ENCODE measurements around the gene NDUFS4.
A peak's percentile ranks its signal among the peaks of the same experiment; 100 is the strongest.
"Not testable (repeated sequence)": the region's sequence is repeated elsewhere in the genome, so short reads cannot be mapped to it uniquely, and the experiment has no call there.

NDUFS4 gene

DNA sequence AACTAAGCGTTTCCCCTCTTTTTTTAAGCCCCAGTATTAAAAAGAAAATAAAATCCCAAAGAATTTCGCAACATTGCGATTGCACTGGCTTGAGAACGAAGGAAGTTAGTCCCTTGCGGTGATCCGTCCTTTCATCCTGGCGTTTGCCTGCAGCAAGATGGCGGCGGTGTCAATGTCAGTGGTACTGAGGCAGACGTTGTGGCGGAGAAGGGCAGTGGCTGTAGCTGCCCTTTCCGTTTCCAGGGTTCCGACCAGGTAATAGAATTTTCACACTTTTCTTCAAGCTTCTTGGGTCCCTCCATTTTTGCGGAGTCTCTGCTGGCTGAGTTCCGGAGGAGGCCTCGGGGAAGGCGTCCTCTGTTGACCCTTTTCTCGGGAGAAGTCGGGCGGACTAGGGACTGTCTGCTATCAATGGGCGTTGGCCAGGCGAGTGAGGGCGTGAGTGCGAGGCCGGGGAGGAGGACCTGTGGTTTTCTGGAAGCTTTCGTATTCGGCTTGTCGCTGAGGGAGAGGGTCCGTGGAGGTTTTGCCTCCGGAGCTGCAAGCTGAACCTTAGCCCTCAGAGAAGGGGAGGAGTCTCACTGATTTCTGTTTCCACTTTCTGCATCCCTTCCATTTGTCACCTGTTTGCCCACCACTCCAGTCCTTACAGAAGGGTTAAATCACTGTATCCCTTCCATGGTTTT lies at the start of gene NDUFS4:
Gene NDUFS4 (plus strand): TSS at position 134 of the 686 bp plus-strand sequence. CDS start 24 bp downstream, at position 158.
- DNase-seq (ENCODE audit: low read depth, low spot score), result peak; percentile 47

GRCh38 chr5:53512539-53512938 lies 47.9 kb upstream of the NDUFS4 start:
- no peak for DNase-seq (ENCODE audit: low read depth, low spot score)

- DNase-seq (ENCODE audit: low read depth, low spot score), result no peak
Measured at GRCh38 chr5:53515988-53516387, 44.5 kb upstream of the NDUFS4 start.

DNA sequence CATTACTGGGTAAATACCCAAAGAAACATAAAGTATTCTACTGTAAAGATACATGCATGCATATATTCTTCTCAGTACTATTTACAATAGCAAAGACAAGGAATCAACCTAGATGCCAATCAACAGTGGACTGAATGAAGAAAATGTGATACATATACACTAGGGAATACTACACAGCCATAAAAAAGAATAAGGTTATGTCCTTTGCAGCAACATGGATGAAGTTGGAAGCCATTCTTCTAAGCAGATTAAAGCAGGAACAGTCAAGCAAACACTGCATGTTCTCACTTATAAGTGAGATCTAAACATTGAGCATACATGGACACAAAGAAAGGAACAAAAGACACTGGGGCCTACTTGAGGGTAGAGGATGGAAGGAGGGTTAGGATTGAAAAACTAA lies 39.6 kb upstream of the NDUFS4 start:
- no peak for DNase-seq (ENCODE audit: low read depth, low spot score)

DNA sequence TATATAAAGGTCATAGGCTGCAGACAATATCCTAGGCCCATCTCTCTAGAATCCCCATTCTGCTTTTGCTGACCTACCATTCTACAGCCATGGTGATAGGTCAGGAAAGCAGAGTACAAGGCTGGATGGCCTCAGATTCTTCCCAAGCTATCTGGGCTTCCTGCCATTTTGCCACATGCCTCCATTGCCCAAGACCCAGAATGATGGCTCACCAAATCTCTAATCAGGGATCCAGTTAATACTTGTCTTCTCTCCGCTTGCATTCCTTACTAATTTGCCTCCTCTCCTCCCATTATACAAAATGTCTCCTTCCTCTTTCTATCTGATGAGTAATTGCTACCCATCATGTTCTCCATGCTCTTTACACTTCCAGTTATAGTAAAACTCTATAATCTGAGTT lies 22.7 kb upstream of the NDUFS4 start:
- no peak for DNase-seq (ENCODE audit: low read depth, low spot score)

GRCh38 chr5:53540739-53541138 lies 19.7 kb upstream of the NDUFS4 start:
- not testable (repeated sequence) for DNase-seq (ENCODE audit: low read depth, low spot score)

DNA sequence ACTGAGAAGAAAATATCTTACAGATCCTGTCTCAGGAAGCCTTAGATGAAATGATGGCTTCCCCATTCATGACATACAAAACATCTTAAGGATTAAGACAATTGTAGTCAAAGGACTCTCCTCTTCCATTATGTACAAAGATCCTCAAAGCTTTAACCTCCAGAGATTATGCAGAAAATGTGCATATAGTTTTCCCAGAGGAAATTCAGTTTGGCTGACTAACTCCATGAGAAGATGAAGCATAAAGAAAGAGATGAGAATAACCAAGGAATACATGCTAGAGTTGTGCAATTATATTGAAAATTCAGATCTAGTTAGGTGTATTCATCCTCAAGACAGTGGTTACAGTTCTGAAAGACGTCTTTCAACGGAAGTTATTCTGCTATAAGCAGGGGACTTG lies 18.6 kb upstream of the NDUFS4 start:
- DNase-seq (ENCODE audit: low read depth, low spot score), result no peak

DNA sequence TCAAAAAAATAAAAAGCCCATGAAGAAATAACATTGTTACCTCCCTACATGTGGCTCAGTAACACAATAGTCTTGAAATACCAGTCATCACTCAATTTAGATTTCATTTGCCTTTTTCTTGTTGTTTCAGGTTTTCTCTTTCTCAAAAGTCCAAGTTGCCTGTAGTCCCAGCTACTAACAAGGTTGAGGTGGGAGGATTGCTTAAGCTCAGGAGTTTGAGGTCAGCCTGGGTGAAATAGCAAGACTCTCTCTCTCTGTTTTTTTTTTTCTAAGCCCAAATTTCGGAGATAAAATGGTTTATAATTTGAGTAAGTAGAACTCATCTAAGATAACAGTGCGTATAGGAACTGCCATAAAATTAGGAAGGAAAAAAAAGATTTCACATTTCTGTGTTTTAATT lies 17.5 kb upstream of the NDUFS4 start:
- DNase-seq (ENCODE audit: low read depth, low spot score), result no peak

- no peak for DNase-seq (ENCODE audit: low read depth, low spot score)
Measured at GRCh38 chr5:53543401-53543800, 17.0 kb upstream of the NDUFS4 start.

GRCh38 chr5:53545744-53546143 lies 14.7 kb upstream of the NDUFS4 start:
- no peak for DNase-seq (ENCODE audit: low read depth, low spot score)

- no peak for DNase-seq (ENCODE audit: low read depth, low spot score)
Measured at GRCh38 chr5:53547226-53547625, 13.2 kb upstream of the NDUFS4 start.

DNA sequence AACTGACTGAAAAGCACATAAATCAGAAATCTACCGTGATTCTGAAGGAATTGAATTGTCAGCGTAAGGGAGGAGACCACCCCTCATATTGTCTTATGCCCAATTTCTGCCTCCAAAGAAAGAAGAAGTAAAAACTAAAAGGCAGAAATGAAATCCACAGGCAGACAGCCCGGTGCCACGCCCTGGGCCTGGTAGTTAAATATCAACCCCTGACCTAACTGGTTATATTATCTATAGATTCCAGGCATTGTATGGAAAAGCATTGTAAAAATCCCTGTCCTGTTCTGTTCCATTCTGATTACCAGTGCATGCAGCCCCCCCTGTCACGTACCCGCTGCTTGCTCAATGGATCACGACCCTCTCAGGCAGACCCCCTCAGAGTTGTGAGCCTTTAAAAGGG lies 11.9 kb upstream of the NDUFS4 start:
- DNase-seq (ENCODE audit: low read depth, low spot score), result not testable (repeated sequence)

GRCh38 chr5:53549792-53550191 lies 10.6 kb upstream of the NDUFS4 start:
- no peak for DNase-seq (ENCODE audit: low read depth, low spot score)

GRCh38 chr5:53552561-53552960 lies 7.9 kb upstream of the NDUFS4 start:
- DNase-seq (ENCODE audit: low read depth, low spot score), result no peak

GRCh38 chr5:53554444-53554843 lies 6.0 kb upstream of the NDUFS4 start:
- DNase-seq (ENCODE audit: low read depth, low spot score), result no peak

DNA sequence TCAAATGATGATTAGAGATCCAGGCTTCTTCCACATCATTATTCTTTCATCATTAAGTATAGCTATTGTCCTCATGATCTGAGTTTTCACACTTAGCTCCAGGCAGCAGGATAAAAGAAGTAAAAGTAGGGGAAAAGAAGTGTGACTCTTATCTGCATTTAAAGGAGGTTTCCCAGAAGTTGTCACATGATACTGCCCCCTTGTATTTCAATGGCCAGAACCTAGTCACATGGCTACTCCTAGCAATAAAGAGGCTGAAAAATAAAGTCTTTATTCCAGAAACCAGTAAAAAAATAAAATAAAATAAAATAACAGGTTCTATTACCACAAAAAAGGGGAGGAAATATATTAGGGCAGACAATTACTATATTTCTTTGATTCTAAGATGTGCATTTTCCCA lies 5.3 kb upstream of the NDUFS4 start:
- no peak for DNase-seq (ENCODE audit: low read depth, low spot score)

GRCh38 chr5:53556001-53556400 lies 4.4 kb upstream of the NDUFS4 start:
- no peak for DNase-seq (ENCODE audit: low read depth, low spot score)

GRCh38 chr5:53557386-53557785 lies 3.1 kb upstream of the NDUFS4 start:
- DNase-seq (ENCODE audit: low read depth, low spot score), result no peak

DNA sequence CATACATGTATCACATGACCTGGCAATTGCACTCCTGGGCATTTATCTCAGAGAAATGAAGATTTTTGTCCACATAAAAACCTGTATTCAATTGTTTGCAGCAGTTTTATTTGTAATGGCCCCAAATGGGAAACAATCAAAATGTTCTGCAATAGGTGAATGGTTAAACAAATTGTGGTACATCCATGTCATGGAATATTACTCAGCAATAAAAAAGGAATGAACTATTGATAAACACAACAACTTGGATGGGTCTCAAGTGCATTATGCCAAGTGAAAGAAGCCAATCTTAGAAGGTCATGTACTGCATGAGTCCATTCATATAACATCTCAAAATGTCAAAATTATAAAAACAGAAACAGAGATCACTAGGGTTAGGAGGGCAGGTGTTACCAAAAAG lies 1.5 kb upstream of the NDUFS4 start:
- no peak for DNase-seq (ENCODE audit: low read depth, low spot score)

DNA sequence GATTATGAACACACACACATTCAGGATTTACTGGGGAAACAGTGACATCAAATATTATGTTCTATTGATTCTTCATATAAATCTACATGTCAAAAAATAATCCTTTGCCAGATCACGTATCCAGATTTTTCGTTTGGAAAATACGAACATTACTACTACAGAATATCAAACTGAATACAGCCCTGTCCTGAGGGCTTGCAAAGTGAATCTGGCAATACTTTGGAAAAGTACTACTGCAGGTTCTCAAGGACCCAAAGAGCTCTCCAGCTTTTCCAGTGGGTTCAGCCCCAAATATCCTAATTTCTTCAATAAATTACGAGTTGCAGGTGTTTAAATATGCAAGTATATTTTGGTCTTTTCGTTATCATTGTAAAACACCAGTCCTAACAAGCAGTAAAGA lies 411 bp upstream of the NDUFS4 start:
- no peak for DNase-seq (ENCODE audit: low read depth, low spot score)

DNA sequence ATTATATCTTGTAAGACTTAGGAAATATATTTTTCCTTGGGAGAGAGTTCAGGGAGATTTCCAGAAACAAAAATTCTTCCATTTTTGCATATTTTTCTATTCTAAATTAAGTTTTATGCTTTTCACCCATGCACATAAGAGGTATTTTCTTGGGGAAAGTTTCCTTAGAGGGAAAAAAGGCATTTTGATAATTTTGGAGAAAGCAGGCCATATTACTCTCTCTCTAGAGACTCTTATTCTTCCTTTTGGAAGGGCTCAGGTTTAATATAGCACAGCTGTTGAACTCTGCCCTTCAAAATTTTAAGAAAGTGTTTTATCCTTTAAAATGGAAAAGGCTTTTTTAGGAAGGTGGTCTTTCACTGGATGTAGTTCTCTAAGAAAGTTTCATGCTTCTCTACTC lies 8.0 kb downstream of the NDUFS4 start:
- DNase-seq (ENCODE audit: low read depth, low spot score), result no peak

DNA sequence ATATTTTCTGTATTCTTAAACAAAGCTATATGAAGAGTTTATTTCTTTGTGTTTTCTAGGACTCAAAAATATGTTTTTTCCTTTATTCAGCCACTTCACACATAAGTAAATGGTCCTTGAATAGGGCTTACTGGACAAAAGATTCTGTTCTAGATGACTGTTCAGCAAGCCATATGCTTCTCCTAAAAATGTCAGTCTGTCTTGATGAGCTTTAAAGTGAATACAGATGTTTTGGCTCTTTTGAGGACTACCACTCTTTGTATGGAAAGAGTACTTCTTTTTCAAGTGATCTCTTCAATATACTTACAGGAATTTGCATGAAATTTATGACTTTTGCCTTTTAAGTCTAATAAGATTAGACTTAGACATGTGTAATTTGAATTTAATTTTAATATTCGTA lies 8.4 kb downstream of the NDUFS4 start:
- DNase-seq (ENCODE audit: low read depth, low spot score), result no peak

DNA sequence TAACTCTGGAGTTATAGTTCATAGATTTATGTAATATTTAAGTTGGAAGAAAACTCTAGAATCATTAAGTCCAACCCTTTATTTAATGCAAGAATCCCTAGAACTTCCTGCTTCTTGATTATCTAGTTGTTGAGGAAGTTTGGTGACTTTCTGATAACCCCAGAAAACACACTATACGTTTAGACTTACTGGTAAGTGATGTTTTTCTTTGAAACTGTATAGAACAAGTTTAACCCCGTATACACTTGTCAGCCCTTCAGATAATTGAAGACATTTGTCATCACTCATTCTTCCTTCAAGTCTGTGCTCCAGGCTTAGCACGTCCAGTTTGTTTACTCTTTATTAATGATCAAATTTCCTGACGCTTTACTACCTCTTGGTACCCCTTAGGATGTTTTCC lies 9.0 kb downstream of the NDUFS4 start:
- DNase-seq (ENCODE audit: low read depth, low spot score), result no peak

DNA sequence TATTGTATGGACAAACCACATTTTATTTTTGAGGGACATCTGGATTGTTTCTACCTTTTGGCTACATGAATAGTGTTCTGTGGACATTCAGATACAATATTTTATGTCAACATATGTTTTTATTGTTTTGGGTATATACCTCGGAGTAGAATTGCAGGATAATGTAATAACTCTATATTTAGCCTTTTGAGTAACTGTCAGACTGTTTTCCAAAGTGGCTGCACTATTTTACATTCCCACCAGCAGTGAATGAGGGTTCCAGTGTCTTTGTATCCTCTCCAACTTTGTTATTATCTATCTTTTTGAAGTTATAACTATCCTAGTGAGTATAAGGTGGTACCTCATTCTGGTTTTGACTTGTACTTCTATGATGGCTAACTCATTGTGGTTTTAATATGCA lies 11.0 kb downstream of the NDUFS4 start:
- no peak for DNase-seq (ENCODE audit: low read depth, low spot score)
